Measurements from ENCODE around the gene SCD. TPM values are rescaled to one million over a fixed set of nuclear protein-coding genes. Genes with fewer than 3 reads are reported as not detected.

Gene SCD
- polyA plus RNA-seq, 1 experiment: 32.1 TPM

DNA sequence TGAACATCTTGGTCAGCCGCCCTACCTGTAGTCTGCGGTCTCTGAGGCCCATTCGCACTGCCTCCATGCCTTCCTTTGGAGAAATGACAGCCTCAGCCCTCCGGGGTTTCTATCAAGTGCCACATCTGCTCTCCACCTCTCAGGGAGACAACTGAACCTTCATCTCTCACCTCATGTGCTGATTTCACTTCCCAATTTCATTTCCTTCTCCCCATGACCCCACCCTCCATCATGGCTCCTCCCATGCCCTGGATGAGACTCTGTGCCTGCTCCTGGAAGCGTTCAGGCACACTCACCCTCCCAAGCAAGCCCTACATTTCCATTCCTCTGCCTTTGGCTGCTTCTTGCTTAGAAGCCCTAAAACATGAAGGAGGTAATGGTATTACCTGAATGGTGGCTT lies 7.8 kb upstream of the SCD start:
- ChIA-PET CTCF (interaction anchor here (0.9 to 16.7 kb wide), 14 partner anchors 10 to 539 kb away, joined by 3 to 249 read pairs (median 3); partner anchors contain the start of genes HIF1AN and SEC31B), POLR2A (no interaction called here)
- no peak for DNase-seq (ENCODE audit: low read depth)
- no peaks in the 10 kb centered on the region for H3K36me3 ChIP-seq (ENCODE audit: control insufficient read depth, insufficient read depth, low read length)
- H3K4me3 ChIP-seq (ENCODE audit: low read depth, low read length): no peak overlapping the region
- H3K27me3 ChIP-seq (ENCODE audit: control insufficient read depth, insufficient read depth, low read length): peaks cover 8% of the 10 kb centered on the region
- no peak for TF ChIP-seq CTCF (IDR thresholded peaks at IDR 0.05; ENCODE audit: insufficient read depth, low read depth, low read length)

DNA sequence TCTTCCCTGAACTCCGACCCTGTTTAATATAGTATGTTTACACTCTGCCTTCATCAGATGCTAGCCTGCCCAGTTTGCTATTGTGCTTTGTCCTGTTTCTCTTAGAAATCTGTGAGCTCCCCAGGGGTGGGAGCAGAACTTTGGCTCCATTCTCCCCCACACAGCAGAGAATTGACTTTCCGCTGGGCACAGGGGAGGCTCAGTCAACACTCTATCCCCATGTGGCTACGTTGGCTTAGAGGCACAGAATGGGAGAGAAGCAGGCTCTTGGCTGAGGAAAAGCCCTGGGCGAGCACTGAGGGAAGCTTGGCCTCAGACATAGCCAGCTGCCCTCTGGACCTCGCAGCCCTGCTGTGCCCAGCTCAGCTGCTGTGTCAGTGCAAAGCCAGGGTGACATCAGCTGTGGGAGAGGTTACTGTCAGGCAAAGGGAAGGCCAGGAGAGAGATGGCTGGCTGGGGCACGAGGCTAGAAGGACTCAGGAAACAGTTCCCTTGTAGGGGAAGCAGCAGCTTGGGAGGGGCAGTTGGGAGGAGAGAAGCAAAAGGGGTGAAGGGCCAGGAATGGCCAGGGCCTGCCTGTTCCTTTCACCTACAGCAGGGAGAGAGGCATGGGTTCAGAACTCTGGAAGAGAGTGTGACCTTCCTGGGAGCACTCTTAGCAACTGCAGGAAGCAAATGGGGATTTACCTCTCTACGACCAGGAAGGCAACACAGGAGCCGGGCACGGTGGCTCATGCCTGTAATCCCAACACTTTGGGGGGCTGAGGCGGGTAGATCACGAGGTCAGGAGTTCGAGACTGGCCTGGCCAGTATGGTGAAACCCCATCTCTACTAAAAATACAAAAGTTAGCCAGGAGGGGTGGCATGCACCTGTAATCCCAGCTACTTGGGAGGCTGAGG lies 5.8 kb upstream of the SCD start:
- ChIA-PET CTCF (interaction anchor here (0.5 to 16.7 kb wide), 9 partner anchors 10 to 916 kb away, joined by 3 to 249 read pairs (median 8); partner anchors contain the start of genes PKD2L1 and SEC31B), POLR2A (no interaction called here)
- Histone ChIP-seq H3K27me3 (ENCODE audit: control insufficient read depth, insufficient read depth, low read length) (peaks cover 4% of the 10 kb centered on the region), H3K36me3 (ENCODE audit: control insufficient read depth, insufficient read depth, low read length) (no peaks in the 10 kb centered on the region), H3K4me3 (ENCODE audit: low read depth, low read length) (no peak overlapping the region)
- no peak for TF ChIP-seq CTCF (IDR thresholded peaks at IDR 0.05; ENCODE audit: insufficient read depth, low read depth, low read length)
- DNase-seq (ENCODE audit: low read depth): no peak

DNA sequence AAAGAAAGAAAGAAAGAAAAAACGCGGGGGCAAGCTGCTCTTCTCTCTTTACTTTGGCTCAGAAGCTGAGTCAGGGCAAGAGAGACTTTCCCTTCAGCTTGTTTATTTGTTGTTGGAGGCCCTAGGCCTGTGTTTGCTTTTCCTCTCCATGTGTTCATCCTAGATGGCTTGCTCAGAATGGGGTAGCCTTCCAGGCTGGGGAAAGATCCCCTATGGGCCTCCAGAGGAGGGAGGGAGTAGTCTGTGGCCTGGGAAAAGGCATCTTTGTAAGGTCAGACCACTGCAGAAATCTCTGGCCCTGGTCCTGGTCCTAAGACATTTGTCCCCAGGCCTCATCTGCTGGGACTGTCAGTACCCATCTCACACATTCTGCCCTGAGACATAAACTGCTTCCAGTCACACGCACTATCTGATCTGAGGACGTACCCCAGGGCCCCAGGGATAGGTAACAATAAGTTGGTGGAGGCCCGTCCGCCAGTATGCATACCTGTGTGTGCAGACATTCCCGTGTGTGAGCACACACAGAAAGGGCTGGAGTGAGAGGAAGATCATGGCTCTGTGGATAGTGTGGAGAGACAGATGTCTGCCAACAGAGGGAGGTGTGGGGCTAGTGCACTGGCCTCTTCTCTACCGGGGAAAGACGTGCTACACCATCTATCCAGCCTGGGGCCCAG lies 4.9 kb upstream of the SCD start:
- POLR2A ChIA-PET: no interaction called here

DNA sequence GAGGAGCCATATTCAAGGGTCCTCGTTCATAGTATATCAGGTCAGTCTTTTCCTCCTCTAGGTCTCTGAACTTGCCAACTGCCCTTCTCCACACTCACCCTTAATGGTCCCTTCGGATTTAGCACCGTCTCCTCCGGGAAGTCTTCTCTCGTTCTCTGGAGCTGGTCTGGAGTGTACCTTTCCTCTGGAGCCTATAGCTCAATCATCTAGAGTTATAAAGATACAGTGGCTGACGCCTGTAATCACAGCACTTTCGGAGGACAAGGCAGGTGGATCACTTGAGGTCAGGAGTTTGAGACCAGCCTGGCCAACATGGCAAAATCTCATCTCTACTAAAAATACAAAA lies 4.4 kb upstream of the SCD start:
- H3K4me3 ChIP-seq (ENCODE audit: low read depth, low read length): no peak overlapping the region
- CTCF ChIA-PET: interaction anchor here (0.6 to 16.7 kb wide), 13 partner anchors 9 to 536 kb away, joined by 3 to 249 read pairs (median 5); partner anchors contain the start of genes PKD2L1 and SEC31B
- peaks cover 4% of the 10 kb centered on the region for H3K27me3 ChIP-seq (ENCODE audit: control insufficient read depth, insufficient read depth, low read length)
- POLR2A ChIA-PET: no interaction called here
- no peak for TF ChIP-seq CTCF (IDR thresholded peaks at IDR 0.05; ENCODE audit: insufficient read depth, low read depth, low read length)
- DNase-seq (ENCODE audit: low read depth): no peak
- no peaks in the 10 kb centered on the region for H3K36me3 ChIP-seq (ENCODE audit: control insufficient read depth, insufficient read depth, low read length)

More for the DNA sequence above, 4.9 kb upstream of the SCD start:
- H3K4me3 ChIP-seq (ENCODE audit: low read depth, low read length): no peak overlapping the region
- CTCF ChIA-PET: interaction anchor here (0.5 to 16.7 kb wide), 10 partner anchors 9 to 915 kb away, joined by 3 to 249 read pairs (median 8); partner anchors contain the start of genes PKD2L1 and SEC31B
- TF ChIP-seq CTCF (IDR thresholded peaks at IDR 0.05; ENCODE audit: insufficient read depth, low read depth, low read length): peak; percentile 86
- peaks cover 4% of the 10 kb centered on the region for H3K27me3 ChIP-seq (ENCODE audit: control insufficient read depth, insufficient read depth, low read length)
- no peak for DNase-seq (ENCODE audit: low read depth)
- H3K36me3 ChIP-seq (ENCODE audit: control insufficient read depth, insufficient read depth, low read length): no peaks in the 10 kb centered on the region

DNA sequence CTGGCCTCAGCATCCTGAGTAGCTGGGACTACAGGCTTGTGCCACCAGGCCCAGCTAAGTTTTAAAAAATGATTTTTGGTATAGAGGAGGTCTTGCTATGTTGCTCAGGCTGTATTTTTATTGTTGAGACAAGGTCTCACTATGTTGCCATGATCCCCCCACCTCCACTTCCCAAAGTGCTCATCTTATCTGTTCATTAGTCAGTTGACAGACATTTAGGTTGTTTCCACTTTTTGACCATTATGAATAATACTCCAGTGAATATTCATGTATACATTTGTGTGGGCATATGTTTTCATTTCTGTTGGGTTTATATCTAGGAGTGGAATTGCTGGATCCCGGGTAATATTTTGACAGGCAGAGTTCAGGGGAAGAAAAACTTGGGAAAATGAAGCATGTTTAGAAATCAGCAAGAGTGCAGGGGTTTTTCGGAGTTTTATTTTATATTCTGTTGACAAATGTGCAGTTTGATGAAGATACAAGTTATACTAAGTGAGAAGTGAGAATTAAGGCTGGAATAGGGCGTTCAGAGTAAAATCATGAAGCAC lies 2.7 kb upstream of the SCD start:
- ChIA-PET POLR2A (no interaction called here), CTCF (interaction anchor here (1.0 to 16.7 kb wide), 4 partner anchors 10 to 167 kb away, joined by 3 to 249 read pairs (median 120); partner anchors contain the start of gene SEC31B)
- no peak for TF ChIP-seq CTCF (IDR thresholded peaks at IDR 0.05; ENCODE audit: insufficient read depth, low read depth, low read length)
- no peak for DNase-seq (ENCODE audit: low read depth)
- H3K27me3 ChIP-seq (ENCODE audit: control insufficient read depth, insufficient read depth, low read length): no peaks in the 10 kb centered on the region
- 0 out of 2 replicates have a peak, but pooled peaks cover 2% of the 10 kb centered on the region for H3K36me3 ChIP-seq (ENCODE audit: control insufficient read depth, insufficient read depth, low read length)
- no peak overlapping the region for H3K4me3 ChIP-seq (ENCODE audit: low read depth, low read length)
